ENCODE results near the gene WNK1.
"Not testable (repeated sequence)": the region's sequence is repeated elsewhere in the genome, so short reads cannot be mapped to it uniquely, and the experiment has no call there.

WNK1 gene

DNA sequence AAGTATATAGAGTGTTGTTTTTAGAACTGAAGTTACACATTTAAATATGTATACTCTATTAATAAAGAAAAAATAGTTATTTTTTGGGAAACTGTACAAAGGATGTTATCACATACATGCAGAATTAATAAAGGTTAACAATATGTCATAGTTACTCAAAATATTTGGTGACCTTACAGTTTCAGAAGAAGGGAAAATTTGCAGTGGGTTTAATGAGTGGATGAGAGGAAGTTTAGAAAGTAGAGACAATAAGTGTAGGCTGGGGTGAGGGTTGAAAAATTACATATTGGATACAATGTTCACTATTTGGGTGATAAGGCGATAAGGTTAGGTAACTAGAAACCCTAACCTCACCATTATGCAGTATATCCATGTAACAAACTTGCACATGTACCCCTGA, 13.5 kb downstream of the WNK1 start:
- Histone ChIP-seq H3K4me3 (ENCODE audit: low read depth, low read length) (no peak overlapping the region), H2AFZ (ENCODE audit: low read length, unreplicated experiment) (no peak overlapping the region), H3K27me3 (ENCODE audit: insufficient read depth, low read length) (no peaks in the 10 kb centered on the region), H3K36me3 (ENCODE audit: insufficient read depth, low read length) (no peaks in the 10 kb centered on the region), H3K79me2 (ENCODE audit: control insufficient read depth, insufficient read depth, low read length, unreplicated experiment) (peaks cover 87% of the 10 kb centered on the region), H3K27ac (ENCODE audit: low read depth, low read length) (no peak overlapping the region), H3K4me1 (ENCODE audit: control insufficient read depth, insufficient read depth, low read length, unreplicated experiment) (no peaks in the 10 kb centered on the region)

DNA sequence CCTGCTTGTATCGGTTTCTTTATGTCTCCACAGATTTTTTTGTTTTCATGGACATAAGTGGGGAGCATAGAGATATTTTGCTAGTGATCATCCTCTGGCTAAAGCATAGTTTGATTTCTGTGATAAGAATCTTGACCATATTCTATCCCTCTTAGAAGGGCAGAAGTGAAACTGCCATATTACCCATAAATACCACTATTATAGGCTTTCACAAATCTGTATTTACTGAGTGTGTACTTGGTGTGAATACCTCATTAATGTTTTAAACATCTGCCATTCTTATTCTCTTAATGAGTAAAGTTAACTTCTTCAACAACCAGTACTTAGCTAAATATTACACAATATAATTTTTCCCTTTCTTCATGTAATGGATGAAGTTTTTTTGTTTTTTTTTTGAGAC, 16.1 kb downstream of the WNK1 start:
- no peak overlapping the region for H2AFZ ChIP-seq (ENCODE audit: low read length, unreplicated experiment)
- no peak overlapping the region for H3K27ac ChIP-seq (ENCODE audit: low read depth, low read length)
- H3K79me2 ChIP-seq (ENCODE audit: control insufficient read depth, insufficient read depth, low read length, unreplicated experiment): peaks cover 92% of the 10 kb centered on the region
- H3K27me3 ChIP-seq (ENCODE audit: insufficient read depth, low read length): no peaks in the 10 kb centered on the region
- H3K4me1 ChIP-seq (ENCODE audit: control insufficient read depth, insufficient read depth, low read length, unreplicated experiment): no peaks in the 10 kb centered on the region
- H3K4me3 ChIP-seq (ENCODE audit: low read depth, low read length): no peak overlapping the region
- no peaks in the 10 kb centered on the region for H3K36me3 ChIP-seq (ENCODE audit: insufficient read depth, low read length)

DNA sequence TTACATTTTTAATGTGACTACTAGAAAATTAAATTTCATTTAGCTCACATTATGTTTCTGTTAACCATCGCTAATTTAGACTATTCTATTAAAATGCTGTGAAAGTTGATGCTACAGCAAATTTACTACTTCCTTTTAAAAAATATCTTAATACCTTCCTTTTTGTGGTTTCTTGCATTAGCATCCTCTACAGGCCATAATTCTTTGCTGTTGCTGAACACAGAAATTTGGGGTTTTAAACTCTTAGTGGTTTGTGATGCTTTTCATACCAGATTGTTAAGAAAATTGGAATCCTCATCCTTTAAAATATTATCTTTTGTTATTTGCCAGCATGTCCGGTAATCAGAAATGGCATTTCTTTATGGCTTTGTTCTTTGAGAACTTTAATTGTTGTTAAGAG, 18.1 kb downstream of the WNK1 start:
- Histone ChIP-seq H3K79me2 (ENCODE audit: control insufficient read depth, insufficient read depth, low read length, unreplicated experiment) (peaks cover 95% of the 10 kb centered on the region), H3K4me1 (ENCODE audit: control insufficient read depth, insufficient read depth, low read length, unreplicated experiment) (peaks cover 8% of the 10 kb centered on the region), H3K4me3 (ENCODE audit: low read depth, low read length) (no peak overlapping the region), H2AFZ (ENCODE audit: low read length, unreplicated experiment) (no peak overlapping the region), H3K27me3 (ENCODE audit: insufficient read depth, low read length) (no peaks in the 10 kb centered on the region), H3K27ac (ENCODE audit: low read depth, low read length) (no peak overlapping the region), H3K36me3 (ENCODE audit: insufficient read depth, low read length) (no peaks in the 10 kb centered on the region)

DNA sequence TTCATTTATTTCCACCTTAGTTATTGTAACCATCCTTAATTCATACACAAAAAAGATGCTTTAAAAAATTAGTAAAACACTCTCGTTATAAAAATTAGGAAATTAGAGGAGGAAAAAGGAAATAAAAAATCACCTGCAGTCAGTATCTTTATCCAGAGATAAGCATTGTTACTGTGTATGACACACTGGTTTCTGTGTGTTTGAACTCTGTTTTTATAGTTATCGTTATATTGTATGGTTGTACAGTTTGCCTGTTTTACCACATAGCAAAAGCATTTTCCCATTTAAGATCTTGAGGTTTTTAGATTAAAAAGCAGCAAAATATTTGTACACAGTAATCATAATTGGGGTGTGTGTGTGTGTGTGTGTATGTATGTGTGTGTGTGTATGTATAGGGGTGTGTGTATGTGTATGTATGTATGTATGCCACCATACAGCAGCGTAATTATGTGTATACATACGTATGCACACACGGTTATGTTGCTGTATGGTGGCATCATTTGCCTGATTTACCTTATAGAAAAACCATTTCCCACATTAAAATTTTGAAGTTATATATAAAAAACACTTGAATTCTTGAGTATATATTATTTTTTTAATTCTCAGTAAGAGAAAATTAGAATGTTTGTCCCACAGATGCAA, 19.8 kb downstream of the WNK1 start:
- Histone ChIP-seq H3K27ac (ENCODE audit: low read depth, low read length) (no peak overlapping the region), H3K36me3 (ENCODE audit: insufficient read depth, low read length) (no peaks in the 10 kb centered on the region), H3K79me2 (ENCODE audit: control insufficient read depth, insufficient read depth, low read length, unreplicated experiment) (peaks cover 97% of the 10 kb centered on the region), H3K4me3 (ENCODE audit: low read depth, low read length) (no peak overlapping the region), H3K27me3 (ENCODE audit: insufficient read depth, low read length) (no peaks in the 10 kb centered on the region), H2AFZ (ENCODE audit: low read length, unreplicated experiment) (no peak overlapping the region), H3K4me1 (ENCODE audit: control insufficient read depth, insufficient read depth, low read length, unreplicated experiment) (peaks cover 8% of the 10 kb centered on the region)

DNA sequence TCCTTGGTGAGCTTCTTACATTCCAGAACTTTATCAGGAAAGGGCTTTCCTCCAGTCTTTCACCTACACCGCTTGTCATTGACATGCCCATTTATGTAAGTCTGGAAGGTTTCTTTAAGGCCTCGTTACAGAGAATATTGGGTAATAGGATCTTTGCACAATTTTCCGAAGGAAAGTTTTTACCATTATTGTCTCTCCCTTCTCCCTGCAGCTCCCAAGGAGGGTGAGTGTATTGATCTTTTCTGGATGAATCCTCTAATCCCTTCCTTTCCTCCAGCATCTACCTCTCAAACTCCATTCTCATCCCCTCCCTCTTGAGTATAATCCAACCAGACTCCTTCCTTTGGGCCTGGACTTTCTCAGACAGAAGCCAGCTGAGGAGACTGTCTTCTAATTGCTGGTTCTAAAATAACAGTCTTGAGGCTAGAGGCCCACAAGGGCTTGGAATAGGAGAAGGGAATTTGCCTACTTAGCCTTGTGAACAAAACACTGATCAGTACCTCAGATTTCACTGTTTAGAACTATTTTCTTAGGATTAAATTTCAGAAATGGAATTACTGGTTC, 21.8 kb downstream of the WNK1 start:
- Histone ChIP-seq H2AFZ (ENCODE audit: low read length, unreplicated experiment) (no peak overlapping the region), H3K79me2 (ENCODE audit: control insufficient read depth, insufficient read depth, low read length, unreplicated experiment) (peaks cover 96% of the 10 kb centered on the region), H3K36me3 (ENCODE audit: insufficient read depth, low read length) (no peaks in the 10 kb centered on the region), H3K4me1 (ENCODE audit: control insufficient read depth, insufficient read depth, low read length, unreplicated experiment) (peaks cover 20% of the 10 kb centered on the region), H3K27ac (ENCODE audit: low read depth, low read length) (no peak overlapping the region), H3K27me3 (ENCODE audit: insufficient read depth, low read length) (no peaks in the 10 kb centered on the region), H3K4me3 (ENCODE audit: low read depth, low read length) (0 out of 2 replicates have a peak overlapping the region, but pooled peaks have one; percentile 6)

DNA sequence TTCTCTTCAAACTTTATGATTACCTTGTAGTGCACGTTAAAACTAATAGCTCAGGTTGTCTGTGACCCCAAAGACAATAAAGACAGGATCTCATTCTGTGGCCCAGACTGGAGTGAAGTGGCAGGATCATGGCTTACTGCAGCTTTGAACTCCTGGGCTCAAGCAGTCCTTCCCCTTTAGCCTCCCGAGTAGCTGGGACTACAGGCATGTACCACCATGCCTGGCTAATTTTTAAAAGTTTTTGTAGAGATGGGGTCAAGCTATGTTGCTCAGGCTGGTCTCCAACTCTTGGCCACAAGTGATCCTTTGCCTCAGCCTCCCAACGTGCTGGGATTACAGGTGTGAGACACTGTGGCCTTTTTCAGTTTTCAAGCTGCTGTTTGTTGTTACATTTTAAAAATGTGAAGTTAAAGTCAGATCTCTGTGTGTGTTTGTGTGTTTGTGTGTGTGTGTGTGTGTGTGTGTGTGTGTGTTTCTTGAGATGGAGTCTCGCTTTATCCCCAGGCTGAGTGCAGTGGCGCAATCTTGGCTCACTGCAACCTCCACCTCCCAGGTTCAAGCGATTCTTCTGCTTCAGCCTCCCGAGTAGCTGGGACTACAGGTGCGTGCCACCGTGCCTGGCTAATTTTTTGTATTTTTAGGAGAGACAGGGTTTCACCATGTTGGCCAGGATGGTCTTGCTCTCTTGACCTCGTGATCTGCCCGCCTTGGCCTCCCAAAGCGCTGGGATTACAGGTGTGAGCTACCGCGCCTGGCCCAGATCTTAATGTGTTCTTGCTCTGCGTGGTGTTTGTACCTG, 23.8 kb downstream of the WNK1 start:
- not testable (repeated sequence) for H3K27me3 ChIP-seq (ENCODE audit: insufficient read depth, low read length); H2AFZ ChIP-seq (ENCODE audit: low read length, unreplicated experiment); H3K27ac ChIP-seq (ENCODE audit: low read depth, low read length); H3K4me3 ChIP-seq (ENCODE audit: low read depth, low read length); H3K36me3 ChIP-seq (ENCODE audit: insufficient read depth, low read length)
- H3K79me2 ChIP-seq (ENCODE audit: control insufficient read depth, insufficient read depth, low read length, unreplicated experiment): peaks cover 96% of the 10 kb centered on the region
- H3K4me1 ChIP-seq (ENCODE audit: control insufficient read depth, insufficient read depth, low read length, unreplicated experiment): peaks cover 39% of the 10 kb centered on the region

DNA sequence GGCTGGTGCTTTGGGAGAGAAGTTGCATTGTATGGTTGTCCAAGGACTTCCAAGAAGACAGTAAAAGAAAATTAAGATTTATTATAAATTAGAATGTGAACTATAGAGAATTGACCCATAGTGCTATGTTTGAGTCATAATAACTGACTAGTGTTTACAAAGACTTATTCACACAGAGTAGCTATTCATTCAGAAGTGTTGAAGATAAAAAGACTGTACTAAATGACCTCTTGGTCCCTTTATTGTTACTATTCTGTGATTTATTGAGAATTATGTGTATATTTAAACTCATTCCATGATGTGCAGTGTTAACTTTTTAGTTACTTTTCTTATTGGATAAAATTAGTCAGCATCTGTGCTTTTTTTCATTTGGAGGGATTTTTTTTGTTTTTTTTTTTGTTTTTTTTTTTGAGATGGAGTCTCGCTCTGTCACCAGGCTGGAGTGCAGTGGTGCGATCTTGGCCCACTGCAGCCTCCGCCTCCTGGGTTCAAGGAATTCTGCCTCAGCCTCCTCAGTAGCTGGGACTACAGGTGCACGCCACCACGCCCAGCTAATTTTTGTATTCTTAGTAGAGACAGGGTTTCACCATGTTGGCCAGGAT, 24.5 kb downstream of the WNK1 start:
- not testable (repeated sequence) for H2AFZ ChIP-seq (ENCODE audit: low read length, unreplicated experiment); H3K27me3 ChIP-seq (ENCODE audit: insufficient read depth, low read length); H3K27ac ChIP-seq (ENCODE audit: low read depth, low read length); H3K36me3 ChIP-seq (ENCODE audit: insufficient read depth, low read length); H3K4me3 ChIP-seq (ENCODE audit: low read depth, low read length)
- Histone ChIP-seq H3K4me1 (ENCODE audit: control insufficient read depth, insufficient read depth, low read length, unreplicated experiment) (peaks cover 41% of the 10 kb centered on the region), H3K79me2 (ENCODE audit: control insufficient read depth, insufficient read depth, low read length, unreplicated experiment) (peaks cover 95% of the 10 kb centered on the region)

DNA sequence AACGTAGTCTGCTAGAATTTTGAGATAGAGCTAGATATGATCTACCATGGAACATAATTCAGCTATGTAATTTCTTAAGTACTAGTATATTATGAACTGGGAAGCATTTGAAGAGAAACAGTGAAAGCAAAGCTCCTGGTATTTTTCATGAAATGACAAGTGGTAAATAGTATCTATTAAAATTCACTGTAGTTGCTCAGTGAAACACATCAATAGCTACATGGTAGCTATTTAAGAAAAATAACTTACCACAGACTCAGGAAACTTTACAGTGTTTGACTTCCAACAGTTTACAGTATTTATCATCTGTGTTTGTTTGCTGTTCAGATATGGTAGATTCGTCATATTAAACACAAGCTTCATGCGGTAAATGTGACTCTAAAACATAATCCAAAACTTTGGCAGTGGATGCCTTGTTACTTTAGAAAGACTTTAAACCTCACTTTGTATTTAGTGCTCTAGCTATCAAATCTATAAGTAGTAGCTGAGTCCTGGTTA, 25.2 kb downstream of the WNK1 start:
- Histone ChIP-seq H3K79me2 (ENCODE audit: control insufficient read depth, insufficient read depth, low read length, unreplicated experiment) (peaks cover 95% of the 10 kb centered on the region), H3K4me1 (ENCODE audit: control insufficient read depth, insufficient read depth, low read length, unreplicated experiment) (peaks cover 41% of the 10 kb centered on the region), H3K36me3 (ENCODE audit: insufficient read depth, low read length) (no peaks in the 10 kb centered on the region), H3K4me3 (ENCODE audit: low read depth, low read length) (no peak overlapping the region), H3K27me3 (ENCODE audit: insufficient read depth, low read length) (no peaks in the 10 kb centered on the region), H2AFZ (ENCODE audit: low read length, unreplicated experiment) (no peak overlapping the region), H3K27ac (ENCODE audit: low read depth, low read length) (no peak overlapping the region)

DNA sequence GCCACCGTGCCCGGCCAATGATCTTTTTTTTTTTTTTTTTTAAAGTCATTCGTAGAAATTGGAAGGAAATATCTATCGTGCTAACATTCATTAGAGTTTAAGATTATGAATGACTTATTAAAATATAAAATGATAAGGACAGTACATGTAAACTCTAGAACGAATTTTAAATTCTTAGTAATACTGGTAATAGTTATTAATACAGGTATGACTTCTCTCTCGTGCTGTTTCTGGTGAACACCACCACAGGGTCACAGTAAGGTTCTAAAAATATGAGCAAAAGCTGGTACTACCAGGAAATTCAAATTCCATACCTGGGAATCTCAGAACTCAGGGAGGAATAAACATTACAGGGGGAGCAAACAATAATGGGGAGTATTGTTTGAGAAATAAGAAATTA, 26.2 kb downstream of the WNK1 start:
- peaks cover 88% of the 10 kb centered on the region for H3K79me2 ChIP-seq (ENCODE audit: control insufficient read depth, insufficient read depth, low read length, unreplicated experiment)
- H3K4me3 ChIP-seq (ENCODE audit: low read depth, low read length): peak overlapping the region; percentile 8
- no peaks in the 10 kb centered on the region for H3K36me3 ChIP-seq (ENCODE audit: insufficient read depth, low read length)
- H3K4me1 ChIP-seq (ENCODE audit: control insufficient read depth, insufficient read depth, low read length, unreplicated experiment): peaks cover 41% of the 10 kb centered on the region
- no peak overlapping the region for H2AFZ ChIP-seq (ENCODE audit: low read length, unreplicated experiment)
- peak overlapping the region; percentile 47; the same call in 1 of the 2 replicates for H3K27ac ChIP-seq (ENCODE audit: low read depth, low read length)
- no peaks in the 10 kb centered on the region for H3K27me3 ChIP-seq (ENCODE audit: insufficient read depth, low read length)

DNA sequence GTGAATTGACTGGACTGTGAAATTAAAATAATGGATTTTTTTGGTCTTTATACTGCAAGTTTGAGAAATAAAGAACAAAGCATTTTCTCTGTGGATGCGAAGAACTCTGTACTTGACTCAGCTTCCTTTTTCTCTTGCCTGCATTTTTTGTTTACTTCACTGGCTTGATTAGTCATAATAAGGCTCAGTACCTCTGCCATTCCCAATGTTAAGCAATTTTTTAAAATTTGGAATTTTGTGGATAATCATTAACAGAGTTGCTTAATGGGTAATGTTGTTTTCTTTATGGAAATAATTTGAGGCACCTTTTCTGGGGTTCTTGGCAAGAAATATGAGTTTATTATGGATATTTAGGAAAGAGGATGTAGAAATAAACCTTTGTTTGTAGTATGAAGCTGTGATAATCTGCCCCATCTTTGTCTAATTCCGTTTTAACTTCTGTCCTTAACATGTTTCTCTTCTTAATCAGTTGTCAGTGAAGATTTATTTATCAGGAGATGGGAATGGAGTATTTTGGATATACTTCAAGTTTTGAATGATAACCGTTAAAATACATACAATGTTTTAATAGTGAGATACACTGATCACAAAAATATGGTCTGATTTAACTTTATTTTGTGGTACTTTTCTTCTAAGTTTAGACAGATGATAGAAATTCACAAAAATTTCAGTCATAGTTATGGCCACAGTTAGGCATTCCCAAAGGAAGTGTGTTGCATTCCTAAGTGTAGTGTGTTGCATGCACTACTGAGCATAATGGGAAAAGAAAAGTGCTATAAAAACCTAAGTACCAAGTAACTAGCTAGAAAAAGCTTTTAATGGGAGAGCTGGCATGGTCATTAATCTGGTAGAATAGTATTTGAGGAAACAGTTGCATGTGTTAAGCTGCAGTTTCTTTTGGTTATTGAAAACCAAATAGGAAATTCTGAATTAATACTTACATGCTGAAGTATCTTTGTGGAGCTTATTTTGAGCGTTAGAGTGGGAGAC, 27.7 kb downstream of the WNK1 start:
- Histone ChIP-seq H2AFZ (ENCODE audit: low read length, unreplicated experiment) (peak overlapping the region; percentile 16), H3K4me1 (ENCODE audit: control insufficient read depth, insufficient read depth, low read length, unreplicated experiment) (peaks cover 33% of the 10 kb centered on the region), H3K36me3 (ENCODE audit: insufficient read depth, low read length) (no peaks in the 10 kb centered on the region), H3K27ac (ENCODE audit: low read depth, low read length) (peak overlapping the region; percentile 74), H3K4me3 (ENCODE audit: low read depth, low read length) (peak overlapping the region; percentile 8), H3K27me3 (ENCODE audit: insufficient read depth, low read length) (no peaks in the 10 kb centered on the region), H3K79me2 (ENCODE audit: control insufficient read depth, insufficient read depth, low read length, unreplicated experiment) (peaks cover 85% of the 10 kb centered on the region)

All from ACC112 (cell line).